Measurements from ENCODE around the gene MED16. TPM values are rescaled to one million over a fixed set of nuclear protein-coding genes. Genes with fewer than 3 reads are reported as not detected.

Gene MED16
- total RNA-seq, 1 experiment from 2014 or later, result 66.9 TPM

GRCh38 chr19:900302-901111 lies 7.5 kb upstream of the MED16 start:
- POLR2A ChIA-PET, result no interaction called here
- CTCF ChIA-PET, result no interaction called here
- peak; percentile 73 for DNase-seq (ENCODE audit: low spot score)
- TF ChIP-seq ZNF263 (CRISPR knock-in tag; IDR thresholded peaks at IDR 0.05; ENCODE audit: low read depth) (peak; percentile 92), JUN (CRISPR knock-in tag; IDR thresholded peaks at IDR 0.05) (no peak)
- no peaks in the 10 kb centered on the region for H3K27me3 Mint-ChIP-seq (ENCODE audit: low read depth)
- no peaks in the 10 kb centered on the region for H3K9me3 Mint-ChIP-seq
- ATAC-seq, result peak; percentile 79
- no peak overlapping the region for H3K27ac Mint-ChIP-seq
- H3K36me3 Mint-ChIP-seq, result 0 out of 2 replicates have a peak, but pooled peaks cover 6% of the 10 kb centered on the region
- H3K4me3 Mint-ChIP-seq, result no peak overlapping the region
- H3K4me1 Mint-ChIP-seq, result peaks cover 2% of the 10 kb centered on the region; the same call in 1 of the 2 replicates

GRCh38 chr19:900043-900301 lies 7.0 kb upstream of the MED16 start:
- CTCF ChIA-PET, result no interaction called here
- ATAC-seq, result peak; percentile 8; the same call in 1 of the 2 replicates
- POLR2A ChIA-PET, result no interaction called here
- Mint-ChIP-seq H3K36me3 (0 out of 2 replicates have a peak, but pooled peaks cover 6% of the 10 kb centered on the region), H3K27ac (no peak overlapping the region), H3K9me3 (no peaks in the 10 kb centered on the region), H3K27me3 (ENCODE audit: low read depth) (no peaks in the 10 kb centered on the region), H3K4me1 (peaks cover 2% of the 10 kb centered on the region; the same call in 1 of the 2 replicates), H3K4me3 (no peak overlapping the region)
- TF ChIP-seq ZNF219 (CRISPR knock-in tag; IDR thresholded peaks at IDR 0.05; ENCODE audit: borderline replicate concordance) (no peak), ZNF263 (CRISPR knock-in tag; IDR thresholded peaks at IDR 0.05; ENCODE audit: low read depth) (no peak), FOXP1 (CRISPR knock-in tag; IDR thresholded peaks at IDR 0.05; ENCODE audit: borderline replicate concordance) (0 out of 2 replicates have a peak, but pooled peaks have one; percentile 37)
- no peak for DNase-seq (ENCODE audit: low spot score)

- no peak for DNase-seq (ENCODE audit: low spot score)
- ChIA-PET CTCF (no interaction called here), POLR2A (no interaction called here)
- Mint-ChIP-seq H3K9me3 (no peaks in the 10 kb centered on the region), H3K4me1 (peaks cover 2% of the 10 kb centered on the region; the same call in 1 of the 2 replicates), H3K27ac (no peak overlapping the region), H3K4me3 (no peak overlapping the region), H3K36me3 (0 out of 2 replicates have a peak, but pooled peaks cover 6% of the 10 kb centered on the region), H3K27me3 (ENCODE audit: low read depth) (no peaks in the 10 kb centered on the region)
- no peak for ATAC-seq
- TF ChIP-seq ZNF532 (CRISPR knock-in tag; IDR thresholded peaks at IDR 0.05; ENCODE audit: borderline replicate concordance) (no peak), SOX15 (CRISPR knock-in tag; IDR thresholded peaks at IDR 0.05) (no peak), ZNF425 (CRISPR knock-in tag; conservative IDR thresholded peaks at IDR 0.05) (no peak), NFATC4 (CRISPR knock-in tag; IDR thresholded peaks at IDR 0.05) (no peak), TEAD4 (CRISPR knock-in tag; IDR thresholded peaks at IDR 0.05) (no peak), SMAD3 (CRISPR knock-in tag; IDR thresholded peaks at IDR 0.05; ENCODE audit: borderline replicate concordance) (no peak), ZNF121 (CRISPR knock-in tag; IDR thresholded peaks at IDR 0.05) (no peak), CBFB (CRISPR knock-in tag; IDR thresholded peaks at IDR 0.05; ENCODE audit: low read depth) (no peak), NFE2L1 (CRISPR knock-in tag; IDR thresholded peaks at IDR 0.05) (no peak), SP1 (CRISPR knock-in tag; conservative IDR thresholded peaks at IDR 0.05) (no peak), ZNF416 (CRISPR knock-in tag; IDR thresholded peaks at IDR 0.05) (no peak), ZNF423 (CRISPR knock-in tag; IDR thresholded peaks at IDR 0.05) (no peak), STAT6 (CRISPR knock-in tag; conservative IDR thresholded peaks at IDR 0.05; ENCODE audit: low read depth) (no peak), MXD4 (CRISPR knock-in tag; IDR thresholded peaks at IDR 0.05; ENCODE audit: borderline replicate concordance) (no peak)
These were observed 6.5 kb upstream of the MED16 start for GRCh38 chr19:899336-900042.

All from WTC11 (cell line).